Upper lobe of left lung (tissue), 4 donors: ENCODE measurements around the gene BMP6.

Experiments
- CTCF ChIP-seq, 6 experiments: fragments of 450-650 bp in 4 of 6; fragments of 200-600 bp in 2 of 6; sonication (generic) in 2 of 6; IDR thresholded peaks; one replicate each; pipeline ENCODE4 v1.5.1; 2016 to 2019; ENCODE audit warnings: antibody characterized with exemption in 6 of 6
- EP300 ChIP-seq, 4 donors: sonication (generic); formaldehyde crosslinking; IDR thresholded peaks; one replicate each; pipeline ENCODE4 v1.5.1; 2017; ENCODE audit warnings: antibody characterized with exemption in 4 of 4, control low read depth in 2 of 4
- POLR2A ChIP-seq, 4 donors: fragments of 450-650 bp; IDR thresholded peaks; one replicate each; pipeline ENCODE4 v1.5.1; 2016 to 2017; ENCODE audit warnings: antibody characterized with exemption in 4 of 4, mild to moderate bottlenecking in 2 of 4
- POLR2AphosphoS5 ChIP-seq, 2 donors: sonication (generic); formaldehyde crosslinking; IDR thresholded peaks; one replicate each; pipeline ENCODE4 v1.5.1; 2017; ENCODE audit warnings: antibody characterized with exemption in 2 of 2

DNA sequence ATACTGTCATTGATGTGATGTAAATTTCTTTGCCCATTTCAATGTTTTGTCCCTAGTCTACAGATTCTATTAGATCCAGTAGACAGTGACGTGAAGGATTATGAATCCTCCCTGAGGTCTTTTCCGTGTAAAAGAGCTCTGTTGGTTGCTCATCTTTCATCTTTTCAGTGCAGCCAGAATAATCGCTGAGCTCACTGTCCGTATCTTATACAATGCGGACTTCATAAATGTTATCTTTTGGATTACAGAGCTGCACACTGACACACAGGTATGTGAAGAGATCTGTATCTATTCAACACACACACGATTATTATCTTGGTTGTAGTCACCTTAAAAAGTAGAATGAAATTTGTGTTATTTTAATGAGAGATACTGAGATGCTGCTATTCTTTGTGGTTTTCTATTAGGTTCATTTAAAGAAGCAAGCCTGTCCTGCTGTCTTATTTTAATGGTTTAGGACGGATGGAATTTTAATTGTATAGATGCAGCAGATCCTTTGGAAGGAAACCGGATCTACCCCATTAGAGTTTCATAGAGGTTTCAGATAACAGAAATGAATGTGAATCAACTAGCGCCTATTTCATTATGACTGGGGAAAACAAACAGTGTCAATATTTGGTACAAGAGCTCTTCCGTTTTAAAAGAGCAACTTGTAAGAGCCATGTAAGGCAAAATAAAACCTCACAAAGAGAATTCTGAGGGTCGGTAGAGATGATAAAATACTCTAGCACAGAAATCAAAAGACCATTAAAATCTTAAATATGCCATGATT, 79.4 kb downstream of the BMP6 start:
- TF ChIP-seq CTCF (IDR thresholded peaks at IDR 0.05) (no peak), EP300 (IDR thresholded peaks at IDR 0.05) (no peak), POLR2A (IDR thresholded peaks at IDR 0.05) (no peak), POLR2AphosphoS5 (IDR thresholded peaks at IDR 0.05) (no peak)
